ENCODE measurements around the gene RAE1.
"Not testable (repeated sequence)": the region's sequence is repeated elsewhere in the genome, so short reads cannot be mapped to it uniquely, and the experiment has no call there.

Gene RAE1

GRCh38 chr20:57417051-57417689, 66.1 kb downstream of the RAE1 start:
- DNase-seq, result no peak

DNA sequence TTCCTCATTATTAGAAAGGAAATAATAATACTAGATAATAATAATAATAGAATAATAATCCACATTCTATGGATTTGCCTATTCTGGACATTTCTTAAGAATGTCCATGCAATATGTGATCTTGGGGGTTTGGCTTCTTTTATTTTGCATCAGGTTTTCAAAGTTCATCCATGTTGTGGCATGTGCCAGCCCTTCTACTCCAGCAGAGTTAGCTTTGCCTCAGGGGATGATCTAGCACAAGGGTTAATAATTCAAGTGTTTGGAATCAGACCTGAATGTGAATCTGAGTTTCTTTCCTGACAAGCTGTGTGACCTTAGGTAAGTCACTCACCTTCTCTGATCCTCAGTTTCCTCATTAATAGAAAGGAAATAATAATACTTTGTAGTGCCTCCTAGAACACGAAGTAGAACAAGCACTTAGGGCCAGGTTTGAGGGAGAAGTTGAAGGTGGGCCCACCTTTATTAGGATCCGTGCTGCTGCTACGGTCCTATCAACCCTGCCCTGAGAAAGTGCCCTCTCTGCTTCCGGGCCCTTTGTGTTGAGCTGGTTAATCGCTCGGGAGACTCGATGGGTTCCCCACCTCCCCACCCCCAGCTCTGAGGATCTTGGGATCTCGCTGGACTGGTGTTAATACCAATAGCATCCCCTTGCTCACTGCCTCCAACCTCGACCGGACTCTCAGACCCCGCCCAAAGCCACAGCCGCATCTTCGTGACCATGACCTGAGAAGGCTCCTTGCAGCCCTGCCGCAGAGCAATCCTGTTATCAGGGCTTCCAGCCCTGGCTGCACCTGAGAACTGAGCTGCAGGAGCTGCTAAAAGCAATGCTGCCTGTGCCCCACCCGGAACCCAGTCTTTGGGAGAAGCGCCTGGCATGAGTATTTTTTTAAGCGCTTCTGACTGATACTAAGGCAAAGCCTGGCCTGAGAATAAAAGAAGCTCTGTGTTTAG, 67.0 kb downstream of the RAE1 start:
- DNase-seq, result no peak

DNA sequence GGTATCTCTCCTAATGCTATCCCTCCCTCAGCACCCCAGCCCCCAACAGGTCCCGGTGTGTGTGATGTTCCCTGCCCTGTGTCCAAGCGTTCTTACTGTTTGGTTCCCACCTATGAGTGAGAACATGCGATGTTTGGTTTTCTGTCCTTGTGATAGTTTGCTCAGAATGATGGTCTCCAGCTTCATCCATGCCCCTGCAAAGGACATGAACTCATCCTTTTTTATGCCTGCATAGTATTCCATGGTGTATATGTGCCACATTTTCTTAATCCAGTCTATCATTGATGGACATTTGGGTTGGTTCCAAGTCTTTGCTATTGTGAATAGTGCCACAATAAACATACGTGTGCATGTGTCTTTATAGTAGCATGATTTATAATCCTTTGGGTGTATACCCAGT, 68.4 kb downstream of the RAE1 start:
- not testable (repeated sequence) for DNase-seq

- DNase-seq, result no peak
Observed at GRCh38 chr20:57420571-57421252, 69.7 kb downstream of the RAE1 start.

GRCh38 chr20:57421253-57422220, 70.5 kb downstream of the RAE1 start:
- no peak for DNase-seq

GRCh38 chr20:57422254-57422653, 71.2 kb downstream of the RAE1 start:
- DNase-seq, result no peak

DNA sequence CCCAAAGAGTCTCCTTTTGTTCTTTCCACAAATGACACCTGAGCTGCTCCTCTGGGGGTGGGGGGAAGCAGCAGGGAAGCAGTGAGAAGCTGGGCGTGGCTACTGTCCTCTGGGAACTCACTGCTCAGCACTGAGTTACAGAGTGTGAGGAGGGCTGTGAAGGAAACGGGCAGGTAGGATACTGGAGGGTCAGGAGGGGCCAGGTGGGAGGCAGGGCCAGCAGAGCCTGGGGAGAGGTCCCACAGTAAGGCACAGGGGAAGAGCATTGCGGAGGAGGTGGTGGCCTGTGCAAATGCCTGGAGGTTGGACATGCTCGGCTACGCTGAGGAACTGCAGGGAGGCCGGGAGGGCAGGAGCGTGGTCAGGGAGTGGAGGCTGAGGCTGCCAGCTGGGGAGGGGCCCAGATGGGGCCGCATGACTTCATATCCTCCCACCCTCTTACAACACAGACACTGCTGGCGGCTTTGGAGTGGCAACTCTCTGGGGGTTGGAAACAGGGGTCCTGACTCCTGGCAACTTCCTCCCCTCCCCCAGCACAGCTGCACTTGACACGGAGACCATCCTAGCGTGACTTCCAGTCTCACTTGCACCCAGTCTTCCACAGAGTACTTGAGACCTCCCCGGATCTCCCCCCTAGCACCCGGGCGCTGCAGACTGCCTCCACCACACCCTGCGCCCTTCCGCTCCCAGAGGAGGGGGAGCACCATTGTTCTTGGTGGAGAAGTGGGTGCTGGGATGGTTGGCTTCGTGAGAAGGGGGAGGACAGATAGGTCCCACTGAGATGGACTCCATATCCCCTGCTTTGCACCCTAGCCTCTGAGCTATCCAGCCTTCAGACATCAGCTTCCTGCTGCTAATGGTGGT, 74.3 kb downstream of the RAE1 start:
- DNase-seq, result peak in 1 of 2 experiments; percentile 5

GRCh38 chr20:57426271-57426689, 75.2 kb downstream of the RAE1 start:
- DNase-seq, result no peak

DNA sequence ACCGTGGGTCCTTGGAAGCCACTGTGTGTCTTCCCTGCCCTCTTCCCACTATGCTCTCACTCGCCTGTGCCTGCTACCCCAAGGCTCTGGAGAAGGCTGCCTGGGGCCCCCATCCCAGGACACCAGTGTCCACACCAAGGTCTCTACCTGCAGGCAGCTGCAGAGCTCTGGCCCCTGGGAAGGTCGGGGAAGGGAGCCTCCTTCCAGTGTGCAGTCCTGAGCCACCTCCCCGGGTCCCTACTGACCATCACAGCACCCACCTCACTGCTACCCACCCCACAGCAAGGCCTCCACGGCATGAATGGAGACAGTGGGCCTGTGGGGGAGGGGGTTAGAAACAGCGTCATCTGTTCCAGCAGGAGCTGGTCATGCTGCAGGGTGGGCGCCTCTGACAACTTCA, 75.8 kb downstream of the RAE1 start:
- DNase-seq, result no peak

- DNase-seq, result no peak
Observed at GRCh38 chr20:57428324-57429158, 77.5 kb downstream of the RAE1 start.
